NCI-H526 treated with DMSO at 0.1 percent for 48 hours (cell line): ENCODE measurements around the gene CSHL1.

ENCODE experiments used
- DNase-seq: peaks from one replicate; lab custom pipeline; 2025; lab: John Stamatoyannopoulos, UW

The CSHL1 gene

DNA sequence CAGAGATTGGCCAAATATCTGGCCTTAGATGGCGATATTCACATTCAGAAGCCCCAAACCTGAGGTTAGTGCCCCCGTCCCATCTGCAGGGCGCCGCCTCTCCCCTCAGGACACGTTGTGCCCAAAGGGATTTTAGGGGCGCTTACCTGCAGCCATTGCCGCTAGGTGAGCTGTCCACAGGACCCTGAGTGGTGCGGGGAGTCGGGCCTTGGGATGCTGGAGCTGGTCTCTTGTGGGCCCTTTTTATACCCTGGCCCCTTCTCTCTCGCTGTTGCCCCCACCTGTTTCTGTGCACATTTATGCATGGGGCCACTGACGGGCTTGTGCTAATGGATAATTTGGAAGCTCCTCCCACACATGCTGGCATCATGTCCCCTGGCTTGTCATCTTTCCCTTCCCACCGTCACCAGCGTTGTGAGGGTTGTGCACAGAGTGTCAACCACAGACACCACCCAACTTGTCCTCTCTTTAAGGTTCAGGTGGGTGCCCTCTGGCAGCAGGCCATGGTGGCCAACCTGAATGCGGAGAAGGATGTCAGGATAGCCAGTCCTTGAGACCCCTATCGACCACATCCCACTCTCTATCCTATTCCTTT is at the start of gene CSHL1:
Gene CSHL1, minus strand, starts transcription at position 218 of the 595 bp plus-strand sequence. Its CDS starts 62 bp downstream, at position 156.
- DNase-seq: no peak

DNA sequence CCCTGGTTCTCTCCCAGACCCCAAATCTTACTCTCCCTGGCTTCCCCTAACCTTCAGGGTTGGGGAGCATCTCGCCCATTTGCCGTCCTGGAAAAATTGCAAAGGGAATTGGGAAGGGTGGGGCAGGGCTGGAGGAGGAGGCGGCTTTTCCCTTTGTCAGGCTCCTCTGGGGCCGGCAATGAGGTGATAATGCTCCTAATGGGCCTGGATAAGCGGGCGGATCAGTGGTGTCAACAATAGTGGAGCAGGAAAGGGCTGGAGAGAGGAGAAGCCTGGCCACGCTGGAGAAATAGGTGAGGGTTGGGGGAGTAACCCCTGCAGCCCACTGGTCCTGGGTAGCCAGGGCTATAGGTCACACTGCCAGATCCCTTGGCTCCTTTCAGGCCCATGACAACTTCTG is 49.4 kb upstream of the CSHL1 start:
- DNase-seq: no peak

DNA sequence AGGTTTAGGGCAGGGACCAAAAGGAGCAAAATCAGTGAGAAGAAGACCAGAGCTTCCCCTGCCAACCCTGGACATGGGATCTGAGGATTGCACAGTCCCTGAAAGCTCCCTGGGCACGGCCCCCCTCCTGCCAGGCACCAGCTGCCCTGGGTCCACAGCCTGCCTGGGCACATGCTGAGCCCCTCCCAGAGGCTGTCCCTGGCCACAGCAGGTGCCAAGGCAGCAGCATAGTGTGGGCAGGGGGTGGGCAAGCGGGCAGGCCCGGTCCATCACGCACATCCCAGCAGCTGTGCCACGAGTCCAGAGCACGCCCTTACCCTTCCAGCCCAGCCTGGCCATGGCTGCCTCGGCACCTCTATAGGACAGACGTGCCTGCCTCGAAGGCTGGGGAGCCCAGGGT is 48.9 kb upstream of the CSHL1 start:
- DNase-seq: no peak

DNA sequence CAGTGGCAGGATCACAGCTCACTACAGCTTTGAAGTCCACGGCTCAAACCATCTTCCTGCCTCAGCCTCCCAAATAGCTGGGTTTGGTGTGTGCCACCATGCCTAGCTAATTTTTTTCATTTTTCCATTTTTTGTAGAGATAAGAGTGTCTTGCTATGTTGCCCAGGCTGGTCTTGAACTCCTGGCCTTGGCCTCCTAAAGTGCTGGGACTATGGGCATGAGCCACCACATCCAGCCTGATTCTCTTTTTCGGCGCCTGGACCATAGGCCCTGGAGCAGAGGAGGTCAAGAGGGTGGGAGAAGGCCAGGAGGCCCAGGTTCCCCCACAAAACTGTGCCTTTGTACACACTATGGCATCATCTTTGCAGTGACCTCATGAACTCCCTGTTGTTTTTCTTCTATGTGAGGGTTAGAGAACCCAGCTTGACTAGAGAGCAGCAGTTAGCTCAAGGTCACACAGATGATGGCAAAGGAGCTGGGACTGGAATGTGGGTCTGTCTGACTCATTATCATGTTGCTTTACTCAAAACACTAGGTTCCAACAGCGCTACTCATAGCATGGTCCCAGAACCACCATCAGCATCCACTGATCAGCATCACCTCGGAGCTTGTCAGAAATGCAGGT is 45.4 kb upstream of the CSHL1 start:
- DNase-seq: no peak

DNA sequence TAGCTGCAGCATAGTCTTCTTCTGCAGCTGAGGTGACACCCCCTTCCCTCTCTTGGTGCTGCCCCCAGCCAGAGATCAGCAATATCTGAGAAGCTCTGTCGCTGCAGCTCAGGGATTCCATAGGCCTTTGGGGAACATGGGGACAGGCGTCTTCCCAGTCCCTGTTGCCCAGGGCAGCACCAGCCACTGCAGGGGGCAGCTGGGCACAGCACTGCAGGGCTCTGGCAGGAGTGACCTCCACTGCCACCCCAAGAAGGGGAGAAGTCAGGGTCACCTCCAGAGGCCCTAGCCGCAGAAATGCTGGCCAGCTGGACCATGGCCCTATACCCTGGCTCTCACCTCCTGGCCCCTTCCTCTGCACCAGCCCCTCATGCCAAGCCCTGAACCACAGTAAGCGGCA is 44.7 kb upstream of the CSHL1 start:
- DNase-seq: no peak

DNA sequence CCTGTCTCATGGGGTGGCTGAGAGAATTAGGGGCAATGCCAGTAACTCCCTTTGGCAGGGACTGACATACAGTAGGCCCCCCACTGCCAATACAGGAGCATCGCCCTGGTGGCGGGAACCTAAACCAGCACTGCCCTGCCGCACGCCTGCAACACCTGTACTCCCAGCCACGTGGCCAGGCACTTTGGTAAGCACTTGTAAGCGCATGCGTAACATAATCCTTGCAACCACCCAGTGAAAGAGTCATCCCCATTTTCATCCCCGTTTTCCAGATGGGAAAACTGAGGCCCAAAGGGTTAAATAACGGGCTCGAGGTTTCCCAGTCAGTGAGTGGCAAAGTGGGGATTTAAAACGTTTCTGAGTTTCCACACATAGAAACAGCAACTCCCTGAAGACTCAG is 44.2 kb upstream of the CSHL1 start:
- DNase-seq: no peak

DNA sequence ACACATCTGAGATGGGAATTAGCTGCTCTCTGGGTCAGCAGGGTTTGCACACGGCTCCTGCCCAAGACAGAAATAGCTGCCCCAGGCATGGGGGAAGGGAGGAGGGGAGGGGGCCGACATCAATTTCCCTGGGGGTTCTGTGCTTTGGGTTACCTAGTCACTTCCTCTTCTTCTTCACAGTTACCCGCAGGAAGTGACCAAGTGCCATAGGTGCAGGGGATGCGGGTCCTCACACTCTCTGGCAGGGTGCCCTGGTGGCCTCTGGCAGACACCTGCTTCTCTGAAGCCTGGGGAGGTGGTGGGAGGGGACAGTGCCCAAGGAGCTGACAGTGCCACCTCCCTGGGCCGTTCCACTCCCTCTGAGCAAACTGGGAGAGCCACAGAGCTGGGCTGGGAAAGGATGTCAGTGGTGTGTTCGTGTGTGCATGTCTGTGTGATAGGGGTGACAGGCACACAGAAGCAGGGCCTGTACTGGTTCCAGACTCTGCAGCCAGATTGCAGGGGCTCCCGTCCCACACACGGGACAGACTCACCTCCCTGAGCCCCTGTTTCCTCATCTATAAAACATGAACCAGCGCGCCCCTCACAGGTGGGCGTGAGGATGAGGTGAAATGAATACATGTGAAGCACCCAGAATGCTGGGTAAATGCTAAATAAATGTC is 43.5 kb upstream of the CSHL1 start:
- DNase-seq: no peak

DNA sequence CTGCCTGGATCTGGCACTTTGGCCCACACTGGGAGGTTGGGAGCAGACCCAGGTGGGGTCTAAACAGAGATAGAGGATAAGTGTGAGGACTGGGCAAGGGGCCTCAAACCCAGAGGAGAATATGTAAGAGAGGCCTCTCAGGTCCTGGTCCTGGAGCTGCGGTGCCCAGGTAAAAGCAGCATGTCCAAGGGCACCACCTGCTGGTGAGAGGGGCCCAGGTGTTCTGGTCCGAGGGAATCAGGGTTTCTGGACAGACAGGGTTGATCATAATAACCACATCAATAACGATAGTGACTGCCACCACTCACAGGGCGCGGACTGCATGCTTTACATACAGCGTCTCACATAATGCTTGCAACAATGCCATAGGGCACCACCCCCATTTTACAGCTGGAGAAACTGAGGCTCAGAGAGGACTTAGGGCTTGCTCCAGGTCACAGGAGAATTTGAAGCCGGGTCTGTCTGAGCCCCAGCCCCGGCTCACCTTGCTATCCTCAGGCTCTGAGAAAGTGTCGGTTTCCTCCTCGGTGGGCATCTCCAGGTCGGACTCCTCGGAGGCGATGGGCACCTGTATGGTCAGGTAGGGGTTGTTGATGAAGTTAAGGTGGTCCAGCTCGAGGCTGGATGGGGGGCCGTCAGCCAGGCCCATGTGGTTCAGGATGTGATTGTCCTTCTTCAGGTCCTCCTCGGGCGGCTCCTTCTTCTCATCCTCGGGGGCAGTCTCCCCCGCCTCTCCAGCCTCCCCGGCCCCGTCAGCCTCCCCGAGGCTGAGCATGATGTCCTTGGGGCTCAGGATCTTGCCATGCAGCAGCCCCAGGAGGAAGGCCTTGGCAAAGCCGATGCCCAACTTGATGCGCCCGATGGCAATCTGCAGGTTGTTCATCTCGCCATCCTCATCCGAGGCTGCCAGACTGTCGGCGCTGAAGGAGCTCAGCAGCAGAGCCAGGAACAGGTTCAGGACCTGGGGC is 40.2 kb upstream of the CSHL1 start:
- DNase-seq: peak; percentile 48

DNA sequence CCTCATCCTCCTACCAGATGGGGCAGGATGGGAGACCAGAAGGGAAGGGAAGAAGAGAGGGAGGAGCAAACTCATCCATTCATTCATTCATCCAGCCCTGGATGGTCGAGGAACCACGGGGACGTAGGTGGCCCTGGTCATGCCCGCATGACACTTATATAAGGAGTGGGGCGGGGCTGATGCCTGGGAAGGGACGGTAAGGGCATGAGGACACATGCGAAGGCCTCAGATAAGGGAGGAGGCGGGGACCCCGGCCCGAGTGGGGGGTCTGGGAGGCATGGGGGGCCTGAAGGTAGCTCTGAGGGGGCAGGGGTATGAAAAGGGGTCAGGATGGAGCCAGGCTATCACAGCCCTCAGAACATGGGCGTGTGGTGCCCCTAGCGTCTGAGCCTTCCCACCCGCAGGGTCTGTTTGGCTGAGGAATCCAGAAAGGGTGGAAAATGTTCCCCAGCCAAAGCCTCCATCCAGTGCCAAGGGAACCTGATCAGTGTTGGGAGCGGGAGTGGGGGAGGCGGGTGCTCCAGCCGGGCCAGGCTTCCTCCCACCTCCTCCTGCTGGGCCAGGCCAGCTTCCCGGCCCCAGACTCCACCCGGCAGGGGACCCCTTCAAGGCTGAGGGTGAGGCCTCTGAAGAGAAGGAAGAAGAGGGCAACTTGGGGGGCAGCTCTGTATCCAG is 38.7 kb upstream of the CSHL1 start:
- no peak for DNase-seq

DNA sequence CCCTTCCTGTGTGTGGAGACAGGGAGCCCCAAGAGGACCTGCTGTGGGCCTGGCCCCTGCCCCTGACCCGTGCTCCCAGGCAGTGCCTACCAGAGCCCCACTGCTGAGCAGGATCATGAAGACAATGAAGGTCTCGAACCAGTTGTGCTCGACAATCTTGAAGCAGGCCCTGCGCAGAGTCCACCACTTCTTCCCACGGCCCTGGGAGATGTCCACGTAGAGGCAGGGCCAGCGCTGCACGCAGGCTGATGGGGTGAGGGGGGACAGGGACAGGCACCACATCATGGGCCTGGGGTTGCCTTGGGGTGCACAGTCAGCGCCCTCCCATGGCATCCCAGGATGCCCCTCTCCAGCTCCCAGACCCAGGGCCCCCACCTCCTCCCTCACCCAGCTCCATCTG is 37.5 kb upstream of the CSHL1 start:
- no peak for DNase-seq

DNA sequence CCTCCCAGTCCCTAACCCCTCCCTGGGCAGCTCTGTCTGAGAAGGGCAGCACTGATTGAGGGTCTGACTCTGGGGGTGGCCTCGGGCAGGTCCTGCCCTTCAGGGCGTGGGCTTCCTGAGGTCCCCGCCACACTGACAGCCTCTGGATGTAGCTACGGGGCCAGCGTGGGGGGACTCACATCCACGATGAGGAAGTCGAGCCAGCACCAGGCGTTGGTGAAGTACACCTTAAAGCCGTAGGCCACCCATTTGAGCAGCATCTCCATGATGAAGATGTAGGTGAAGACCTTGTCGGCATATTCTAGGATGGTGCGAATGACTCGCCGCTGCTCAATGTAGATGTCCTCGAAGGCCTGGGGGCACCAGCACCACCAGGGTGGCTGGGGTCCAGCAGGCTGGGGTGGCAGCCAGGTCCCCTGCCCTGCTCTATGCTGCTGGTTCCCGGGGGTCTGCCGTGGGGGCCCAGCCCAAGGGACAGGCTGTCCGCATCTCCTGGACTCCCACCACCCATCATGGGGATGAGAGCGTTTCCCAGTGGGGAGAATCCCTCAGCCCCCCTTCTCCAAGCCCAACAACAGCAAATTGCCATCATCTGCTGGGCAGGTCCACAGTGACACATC is 36.8 kb upstream of the CSHL1 start:
- no peak for DNase-seq

DNA sequence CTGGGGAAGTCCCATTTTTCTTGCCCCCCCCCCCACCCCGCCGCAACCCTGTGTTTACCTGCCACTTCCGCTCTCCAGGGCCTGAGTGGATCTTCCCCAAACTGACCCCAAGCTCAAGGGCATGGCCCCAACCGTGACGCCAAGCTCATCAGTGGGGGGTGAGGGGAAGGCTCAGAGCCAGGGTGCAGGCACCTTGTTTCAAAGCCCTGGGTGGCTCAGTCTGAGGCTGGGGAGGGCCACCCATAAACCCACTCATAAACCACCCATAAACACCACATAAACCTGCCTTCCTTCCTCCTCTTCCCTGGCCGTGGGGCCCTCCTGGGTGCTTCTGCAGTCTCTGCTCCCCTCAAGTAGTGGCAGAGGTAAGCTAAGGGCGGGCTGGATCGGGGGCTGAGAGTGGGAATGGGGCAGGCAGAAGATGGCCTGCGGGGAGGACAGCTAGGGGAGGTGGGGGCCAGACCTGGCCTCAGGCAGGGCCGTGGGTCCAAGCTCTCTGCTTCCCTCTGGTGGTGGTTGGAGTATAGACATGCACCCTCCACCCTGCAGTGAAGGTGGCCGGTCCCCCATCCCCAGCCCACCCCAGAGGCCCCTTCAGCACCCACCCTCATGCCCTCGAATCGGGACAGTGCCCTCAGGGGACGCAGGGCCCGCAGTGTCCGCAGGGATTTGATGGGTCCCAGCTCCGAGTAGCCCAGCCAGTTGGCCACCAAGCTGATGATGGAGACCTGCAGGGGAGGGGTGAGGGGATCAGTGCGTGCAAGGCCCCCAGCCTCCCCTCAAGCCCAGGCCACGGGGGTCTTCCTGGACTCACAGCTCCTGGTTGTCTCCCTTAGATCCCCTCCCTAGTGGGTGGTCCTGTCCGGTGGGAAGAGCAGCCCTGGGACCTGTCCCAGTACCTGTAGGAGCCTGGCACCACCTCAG is 35.6 kb upstream of the CSHL1 start:
- no peak for DNase-seq

DNA sequence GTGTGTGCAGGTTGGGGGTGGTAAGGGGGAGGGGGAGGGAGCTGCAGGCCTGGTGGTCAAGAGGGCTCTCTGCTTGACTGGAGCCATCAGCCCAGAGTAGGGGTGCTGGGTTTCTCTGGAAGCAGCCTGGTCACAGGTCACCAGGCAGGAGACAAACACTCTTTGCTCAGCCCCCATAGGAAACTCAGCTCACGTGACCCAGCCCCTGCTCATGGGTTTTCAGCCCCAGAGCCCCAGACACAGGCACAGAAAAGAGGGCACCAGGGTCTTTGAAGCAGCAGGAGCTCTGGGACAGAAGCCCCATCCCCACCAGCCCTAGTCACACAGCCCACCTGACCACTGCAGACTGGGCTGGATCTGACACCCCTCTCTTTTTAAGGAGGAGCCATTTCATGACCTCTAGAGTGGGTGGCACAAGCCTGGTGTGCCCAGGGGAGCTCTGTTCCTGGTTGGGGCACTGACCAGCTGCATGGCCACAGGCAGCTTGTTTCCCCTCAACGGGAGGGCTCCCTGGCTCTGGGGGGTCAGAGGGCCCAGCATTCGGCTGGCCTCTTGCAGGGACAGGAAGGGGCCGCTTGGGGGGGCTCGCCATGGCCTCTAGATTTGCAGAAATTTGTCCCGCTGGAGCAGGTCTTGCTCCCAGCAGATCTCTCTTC is 34.9 kb upstream of the CSHL1 start:
- no peak for DNase-seq

DNA sequence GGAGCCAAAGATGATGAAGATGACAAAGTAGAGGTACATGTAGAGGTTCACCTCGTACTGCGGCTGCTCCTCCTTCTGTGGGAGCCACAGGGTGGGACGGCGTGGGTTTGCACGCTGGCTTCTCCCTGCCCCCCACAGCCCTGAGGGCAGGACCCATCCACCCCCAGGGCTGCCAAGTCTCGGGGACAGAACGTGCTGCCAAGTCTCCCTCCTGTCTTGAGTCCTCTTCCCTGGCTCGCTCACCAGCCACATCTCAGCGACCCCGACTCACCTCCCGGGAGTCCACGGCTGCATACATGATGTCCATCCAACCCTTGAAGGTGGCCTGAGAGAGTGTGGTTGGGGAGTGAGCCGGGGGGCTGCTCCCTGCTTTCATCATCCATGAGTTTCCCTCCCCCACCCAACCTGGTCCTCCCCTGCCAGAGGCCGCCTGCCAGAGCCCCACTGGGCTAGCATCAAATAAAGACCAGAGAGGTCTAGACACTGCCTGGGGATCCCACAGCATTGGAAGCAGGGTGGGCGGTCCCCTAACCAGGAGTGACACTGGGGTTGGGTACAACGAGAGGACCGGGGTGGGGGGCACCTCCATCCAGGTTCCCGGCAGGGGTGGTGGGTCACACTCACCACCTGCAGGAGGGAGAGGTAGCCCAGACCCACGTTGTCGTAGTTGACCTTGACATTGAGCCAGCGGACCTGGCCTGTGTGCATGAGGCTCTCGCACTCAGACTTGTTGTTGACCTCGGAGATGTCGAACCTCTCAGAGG is 33.9 kb upstream of the CSHL1 start:
- DNase-seq: no peak

DNA sequence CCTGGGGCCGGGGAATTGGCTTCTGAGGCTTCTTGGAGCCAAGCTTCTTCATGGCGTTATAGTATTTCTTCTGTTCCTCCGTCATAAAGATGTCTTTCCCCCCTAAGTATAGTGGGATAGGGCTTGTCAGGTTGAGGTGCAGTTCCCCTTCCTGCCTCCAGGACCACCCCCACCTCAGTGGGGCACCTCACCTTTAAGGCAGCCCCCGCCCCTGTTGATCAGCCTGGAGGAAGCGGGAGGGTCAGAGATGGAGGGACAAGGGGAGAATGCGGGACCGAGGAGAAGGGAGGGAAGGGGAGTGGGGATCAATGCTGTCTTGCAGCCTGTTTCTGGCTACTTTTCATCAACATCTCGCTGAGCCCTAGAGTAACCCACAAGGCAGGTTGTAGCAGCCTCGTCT is 32.7 kb upstream of the CSHL1 start:
- no peak for DNase-seq

DNA sequence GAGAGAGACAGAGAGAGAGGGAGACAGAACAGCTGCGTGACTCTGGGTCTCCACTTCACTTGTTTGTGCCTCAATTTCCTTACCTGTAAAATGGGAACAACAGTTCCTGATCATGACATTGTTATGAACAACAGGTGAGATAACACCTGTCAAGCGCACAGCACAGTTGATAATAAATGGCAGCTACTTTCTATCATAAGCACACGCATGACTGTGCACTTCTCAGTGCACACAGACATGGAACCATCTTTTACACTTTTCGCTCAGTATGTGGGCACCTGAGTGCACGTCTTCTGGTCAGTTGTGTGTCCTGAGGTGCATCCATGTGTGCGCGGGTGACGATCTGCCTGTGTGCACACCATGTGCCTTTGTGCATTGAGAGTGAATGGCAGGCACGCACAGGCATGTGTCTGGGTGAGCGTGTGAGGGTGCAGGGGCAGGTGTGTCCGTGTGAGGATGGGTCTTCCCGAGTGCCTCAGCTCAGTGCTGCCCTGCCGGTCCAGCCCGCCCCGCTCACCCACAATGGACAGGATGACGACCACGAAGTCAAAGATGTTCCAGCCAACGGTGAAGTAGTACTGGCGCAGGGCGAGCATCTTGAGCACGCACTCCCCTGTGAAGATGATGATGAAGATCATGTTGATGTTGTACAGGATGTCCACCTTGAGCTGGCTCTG is 31.4 kb upstream of the CSHL1 start:
- no peak for DNase-seq

DNA sequence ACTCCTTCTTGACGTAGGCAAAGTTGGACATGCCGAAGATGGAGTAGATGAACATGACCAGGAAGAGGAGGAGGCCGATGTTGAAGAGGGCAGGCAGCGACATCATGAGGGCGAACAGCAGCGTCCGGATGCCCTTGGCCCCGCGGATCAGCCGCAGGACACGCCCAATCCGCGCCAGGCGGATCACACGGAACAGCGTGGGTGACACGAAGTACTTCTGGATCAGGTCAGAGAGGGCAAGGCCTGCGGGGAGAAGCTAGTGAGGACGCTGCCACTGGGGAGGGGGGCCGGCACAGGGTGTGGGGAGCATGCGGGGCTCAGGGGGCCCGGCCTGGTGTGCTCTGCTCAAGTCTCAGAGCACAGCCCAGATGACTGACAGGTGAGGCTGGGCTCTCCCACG is 30.7 kb upstream of the CSHL1 start:
- no peak for DNase-seq

DNA sequence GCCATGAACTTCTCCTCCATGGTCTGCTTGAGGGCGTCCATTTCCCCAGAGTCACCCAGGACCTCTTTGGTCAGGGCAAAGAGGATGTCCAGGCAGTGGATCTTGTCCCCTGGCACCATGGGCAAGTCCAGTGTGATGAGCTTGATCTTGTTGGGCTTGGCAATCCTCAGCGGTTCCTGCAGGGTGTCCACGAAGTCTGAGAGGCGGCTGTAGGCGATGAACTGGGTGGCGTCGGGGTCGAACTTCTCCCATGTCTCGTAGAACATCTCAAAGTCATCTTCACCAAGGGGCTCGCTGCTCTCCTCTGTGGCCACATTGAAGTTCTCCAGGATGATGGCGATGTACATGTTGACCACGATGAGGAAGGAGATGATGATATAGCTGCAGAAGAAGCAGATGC is 30.1 kb upstream of the CSHL1 start:
- DNase-seq: no peak

DNA sequence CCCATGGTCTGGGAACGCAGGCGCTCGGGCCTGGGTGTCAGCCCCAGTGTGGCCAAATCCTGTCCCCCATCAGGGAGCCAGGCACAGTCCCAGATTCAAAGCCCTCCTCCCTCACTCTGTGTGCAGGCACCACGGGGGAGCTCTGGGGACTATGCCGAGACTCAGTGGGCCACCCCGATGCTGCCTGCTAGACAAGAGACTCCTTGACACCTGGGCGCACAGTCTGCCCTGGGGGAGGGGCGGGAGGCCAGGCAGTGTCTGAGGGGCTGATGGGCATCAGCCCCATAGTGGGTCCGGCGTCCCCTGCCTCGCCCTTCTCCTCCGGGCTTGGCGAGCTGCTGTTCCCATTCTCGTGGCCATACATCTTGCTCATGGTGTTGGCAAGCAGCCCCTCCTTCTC is 29.5 kb upstream of the CSHL1 start:
- DNase-seq: no peak
